CD14-positive monocyte (primary cell): ENCODE measurements around the gene UBE3C. TPM values are rescaled to one million over a fixed set of nuclear protein-coding genes. Genes with fewer than 3 reads are reported as not detected.
"Not testable (repeated sequence)": the region's sequence is repeated elsewhere in the genome, so short reads cannot be mapped to it uniquely, and the experiment has no call there.

ENCODE experiments used
- DNase-seq, 3 donors: peaks; one replicate each; pipeline ENCODE4 v3.0.0-alpha.2; 2011 to 2022
- H2AFZ ChIP-seq: 2 replicates; pipeline ENCODE4 v1.6.0; 2012; ENCODE audit warnings: mild to moderate bottlenecking, low read depth, low read length, inconsistent platforms; ENCODE audit not compliant: insufficient read depth, poor library complexity, severe bottlenecking
- H3K27ac ChIP-seq, 2 donors: 1 replicate in 1 of 2; 2 replicates in 1 of 2; pipeline ENCODE4 v1.5.1; 2012 to 2013; ENCODE audit warnings: low read length in 2 of 2, control low read depth in 1 of 2, inconsistent platforms in 1 of 2, low read depth in 1 of 2, mild to moderate bottlenecking in 1 of 2
- H3K27me3 ChIP-seq, 2 donors: one replicate each; pipeline versions ENCODE4 v1.6.0 to v1.6.1; 2011 to 2013; ENCODE audit warnings: low read length in 2 of 2; ENCODE audit not compliant: control insufficient read depth in 2 of 2, insufficient read depth in 2 of 2
- H3K36me3 ChIP-seq, 2 donors: replicated peaks in 1 of 2; 1 replicate in 1 of 2; 2 replicates in 1 of 2; pipeline versions ENCODE4 v1.5.1 to v1.6.1; 2012 to 2013; ENCODE audit warnings: low read length in 2 of 2, control low read depth in 1 of 2, inconsistent platforms in 1 of 2, mild to moderate bottlenecking in 1 of 2; ENCODE audit not compliant: insufficient read depth in 2 of 2, control insufficient read depth in 1 of 2
- H3K4me1 ChIP-seq, 2 donors: 1 replicate in 1 of 2; 2 replicates in 1 of 2; pipeline versions ENCODE4 v1.5.1 to v1.6.1; 2012 to 2013; ENCODE audit warnings: low read length in 2 of 2, control low read depth in 1 of 2, inconsistent platforms in 1 of 2, mild to moderate bottlenecking in 1 of 2, moderate library complexity in 1 of 2; ENCODE audit not compliant: insufficient read depth in 2 of 2, control insufficient read depth in 1 of 2
- H3K4me2 ChIP-seq: replicated peaks from 2 replicates; pipeline ENCODE3; 2012; ENCODE audit warnings: low read length, moderate library complexity, mild to moderate bottlenecking; ENCODE audit not compliant: poor library complexity, severe bottlenecking; ENCODE audit errors: extremely low read depth
- H3K4me3 ChIP-seq, 3 experiments: fragments of 200-600 bp in 1 of 3; sonication (generic) in 1 of 3; replicated peaks in 1 of 3; 1 replicate in 2 of 3; 2 replicates in 1 of 3; pipeline ENCODE4 v1.5.1; 2011 to 2013; ENCODE audit warnings: low read length in 3 of 3, mild to moderate bottlenecking in 3 of 3, control low read depth in 2 of 3, low read depth in 2 of 3, inconsistent platforms in 1 of 3, moderate library complexity in 1 of 3
- H3K79me2 ChIP-seq: 2 replicates; pipeline ENCODE4 v1.6.0; 2012; ENCODE audit warnings: mild to moderate bottlenecking, control low read depth, inconsistent platforms, low read length, moderate library complexity; ENCODE audit not compliant: insufficient read depth
- H3K9ac ChIP-seq: 2 replicates; pipeline ENCODE4 v1.6.0; 2017; ENCODE audit warnings: low read length, mild to moderate bottlenecking; ENCODE audit not compliant: insufficient read depth, poor library complexity, severe bottlenecking
- H3K9me3 ChIP-seq, 2 donors: replicated peaks in 1 of 2; 1 replicate in 1 of 2; 2 replicates in 1 of 2; pipeline versions ENCODE4 v1.5.1 to v1.6.1; 2012 to 2013; ENCODE audit warnings: low read length in 2 of 2, control low read depth in 1 of 2; ENCODE audit not compliant: control insufficient read depth in 1 of 2, insufficient read depth in 1 of 2
- H4K20me1 ChIP-seq: 2 replicates; pipeline ENCODE4 v1.6.0; 2012; ENCODE audit warnings: mild to moderate bottlenecking, low read length, control low read depth, moderate library complexity; ENCODE audit not compliant: insufficient read depth
- H3K27ac Mint-ChIP-seq, 7 donors: one replicate each; pipeline ENCODE4 v1.8.0; 2020; ENCODE audit warnings: mild to moderate bottlenecking in 7 of 7, mixed read lengths in 7 of 7, moderate library complexity in 6 of 7, inconsistent platforms in 2 of 7
- H3K27me3 Mint-ChIP-seq, 3 donors: one replicate each; pipeline ENCODE4 v1.8.0; 2021 to 2022; ENCODE audit warnings: low read depth in 3 of 3, mild to moderate bottlenecking in 3 of 3, mixed read lengths in 3 of 3, moderate library complexity in 3 of 3, inconsistent platforms in 1 of 3
- H3K36me3 Mint-ChIP-seq, 2 donors: one replicate each; pipeline ENCODE4 v1.8.0; 2020; ENCODE audit warnings: mixed read lengths in 2 of 2, inconsistent platforms in 1 of 2, mild to moderate bottlenecking in 1 of 2
- H3K4me1 Mint-ChIP-seq: one replicate; pipeline ENCODE4 v1.8.0; 2020; ENCODE audit warnings: mild to moderate bottlenecking, mixed read lengths
- H3K4me3 Mint-ChIP-seq, 2 donors: one replicate each; pipeline ENCODE4 v1.8.0; 2020; ENCODE audit warnings: mild to moderate bottlenecking in 2 of 2, mixed read lengths in 2 of 2, moderate library complexity in 1 of 2
- H3K9me3 Mint-ChIP-seq, 7 donors: one replicate each; pipeline ENCODE4 v1.8.0; 2020 to 2022; ENCODE audit warnings: mixed read lengths in 7 of 7, mild to moderate bottlenecking in 6 of 7, moderate library complexity in 6 of 7, inconsistent platforms in 2 of 7
- WGBS: methylation state at CpG from one replicate; pipeline ENCODE4 v1.1.5; 2013; ENCODE audit warnings: missing lambda C conversion rate; ENCODE audit not compliant: insufficient coverage; 5-methylcytosine and 5-hydroxymethylcytosine counted together
- intact Hi-C, 2 donors: fragments of 100-400 bp; cut with micrococcal nuclease; formaldehyde crosslinking; loops; one replicate each; pipeline versions ENCODE4 v1.15.0 to v1.15.1; 2023
- polyA plus RNA-seq, 3 donors: library from polyadenylated mRNA; depleted of rRNA in 1 of 3; unstranded in 2 of 3; stranded (reverse) in 1 of 3; fragments of 300-500 nt in 2 of 3; fragments of >200 nt in 1 of 3; fragmentation: Illumina TruSeq in 2 of 3; gene quantifications; 1 replicate in 2 of 3; 2 replicates in 1 of 3; pipeline ENCODE4 v1.2.3, GENCODE V29; 2012 to 2021
- TF ChIP-seq, protein P1 (sequence below): fragments of 200-600 bp; IDR thresholded peaks from one replicate; pipeline ENCODE4 v1.8.0; 2022; ENCODE audit warnings: antibody characterized with exemption, mild to moderate bottlenecking

Gene UBE3C
- polyA plus RNA-seq, 3 donors: 19.5 to 34.5 (median 24.3) TPM

DNA sequence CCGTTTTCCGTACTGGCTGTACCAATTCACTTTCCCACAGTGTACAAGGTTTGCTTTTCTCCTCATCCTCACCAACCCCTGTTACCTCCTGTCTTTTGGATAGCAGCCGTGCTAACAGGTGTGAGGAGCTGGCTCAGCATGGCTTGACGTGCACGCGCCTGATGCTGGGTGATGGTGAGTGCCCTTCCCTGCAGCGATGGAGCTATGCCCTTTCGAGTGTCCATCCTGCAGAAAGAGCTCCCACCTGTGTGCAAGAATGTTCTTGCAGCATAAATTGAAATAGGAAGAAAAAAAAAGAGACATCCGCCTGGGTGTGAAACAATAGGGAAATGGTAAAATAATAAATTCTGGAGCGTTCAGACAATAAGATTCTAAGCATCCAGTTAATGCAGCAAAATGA is 9.5 kb upstream of the UBE3C start:
- Histone ChIP-seq H3K9ac (no peak overlapping the region), H3K4me3 (no peak overlapping the region), H3K79me2 (no peaks in the 10 kb centered on the region), H3K4me1 (no peaks in the 10 kb centered on the region), H3K36me3 (no peaks in the 10 kb centered on the region), H4K20me1 (no peaks in the 10 kb centered on the region), H3K27ac (no peak overlapping the region), H2AFZ (no peak overlapping the region), H3K9me3 (no peaks in the 10 kb centered on the region), H3K27me3 (peaks cover 0 to 2% of the 10 kb centered on the region in 2 donors), H3K4me2 (no peak overlapping the region)
- Mint-ChIP-seq H3K9me3 (peaks cover 0 to 2% (median 0%) of the 10 kb centered on the region in 7 donors), H3K27me3 (peaks cover 1 to 22% (median 22%) of the 10 kb centered on the region in 3 donors), H3K36me3 (no peaks in the 10 kb centered on the region), H3K27ac (no peak overlapping the region), H3K4me1 (no peaks in the 10 kb centered on the region), H3K4me3 (no peak overlapping the region)
- intact Hi-C loops: no loop called here
- no peak for DNase-seq
- 93% methylated on average over 8 of the region's 10 CpGs for WGBS
- TF ChIP-seq, protein P1, sequence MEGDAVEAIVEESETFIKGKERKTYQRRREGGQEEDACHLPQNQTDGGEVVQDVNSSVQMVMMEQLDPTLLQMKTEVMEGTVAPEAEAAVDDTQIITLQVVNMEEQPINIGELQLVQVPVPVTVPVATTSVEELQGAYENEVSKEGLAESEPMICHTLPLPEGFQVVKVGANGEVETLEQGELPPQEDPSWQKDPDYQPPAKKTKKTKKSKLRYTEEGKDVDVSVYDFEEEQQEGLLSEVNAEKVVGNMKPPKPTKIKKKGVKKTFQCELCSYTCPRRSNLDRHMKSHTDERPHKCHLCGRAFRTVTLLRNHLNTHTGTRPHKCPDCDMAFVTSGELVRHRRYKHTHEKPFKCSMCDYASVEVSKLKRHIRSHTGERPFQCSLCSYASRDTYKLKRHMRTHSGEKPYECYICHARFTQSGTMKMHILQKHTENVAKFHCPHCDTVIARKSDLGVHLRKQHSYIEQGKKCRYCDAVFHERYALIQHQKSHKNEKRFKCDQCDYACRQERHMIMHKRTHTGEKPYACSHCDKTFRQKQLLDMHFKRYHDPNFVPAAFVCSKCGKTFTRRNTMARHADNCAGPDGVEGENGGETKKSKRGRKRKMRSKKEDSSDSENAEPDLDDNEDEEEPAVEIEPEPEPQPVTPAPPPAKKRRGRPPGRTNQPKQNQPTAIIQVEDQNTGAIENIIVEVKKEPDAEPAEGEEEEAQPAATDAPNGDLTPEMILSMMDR: no peak

- peaks cover 0 to 2% (median 0%) of the 10 kb centered on the region in 7 donors for H3K9me3 Mint-ChIP-seq
- peaks cover 1 to 22% (median 19%) of the 10 kb centered on the region in 3 donors for H3K27me3 Mint-ChIP-seq
- Histone ChIP-seq H3K36me3 (no peaks in the 10 kb centered on the region), H3K4me2 (no peak overlapping the region), H3K4me3 (no peak overlapping the region), H3K9me3 (no peaks in the 10 kb centered on the region), H4K20me1 (no peaks in the 10 kb centered on the region), H3K27ac (no peak overlapping the region), H3K27me3 (peaks cover 0 to 2% of the 10 kb centered on the region in 2 donors), H3K9ac (no peak overlapping the region), H3K4me1 (no peaks in the 10 kb centered on the region), H2AFZ (no peak overlapping the region), H3K79me2 (no peaks in the 10 kb centered on the region)
- H3K27ac Mint-ChIP-seq: no peak overlapping the region
- H3K36me3 Mint-ChIP-seq: no peaks in the 10 kb centered on the region
- intact Hi-C loops: loop anchor here (5.0 to 10.0 kb wide), 2 partner anchors 725 to 1828 kb away; no protein-coding TSS in a partner anchor
- DNase-seq: no peak
- no peaks in the 10 kb centered on the region for H3K4me1 Mint-ChIP-seq
- TF ChIP-seq, protein P1: no peak
- 89% methylated on average over 10 of the region's 15 CpGs for WGBS
- no peak overlapping the region for H3K4me3 Mint-ChIP-seq
Measured at GRCh38 chr7:157129907-157130460, 8.7 kb upstream of the UBE3C start.

DNA sequence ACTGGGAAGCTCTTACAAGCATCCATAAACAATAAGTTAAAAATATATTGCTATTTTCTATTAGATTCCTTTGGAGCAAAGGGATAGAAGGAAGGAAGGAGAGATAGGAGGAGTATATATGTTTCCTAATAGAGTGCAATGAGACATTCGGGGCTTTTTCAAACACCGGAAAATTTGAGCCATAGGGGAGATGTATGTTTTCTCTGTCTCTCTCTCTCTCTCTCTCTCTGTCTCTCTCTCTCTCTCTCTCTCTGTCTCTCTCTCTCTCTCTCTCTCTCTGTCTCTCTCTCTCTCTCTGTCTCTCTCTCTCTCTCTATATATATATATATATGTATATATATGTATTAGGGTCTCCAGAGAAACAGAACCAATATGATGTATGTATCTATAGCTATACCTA is 7.9 kb upstream of the UBE3C start:
- H2AFZ ChIP-seq, H3K36me3 ChIP-seq, H3K9ac ChIP-seq, H3K4me1 Mint-ChIP-seq, H3K9me3 Mint-ChIP-seq, DNase-seq, H3K4me2 ChIP-seq, H3K27me3 ChIP-seq, H4K20me1 ChIP-seq, H3K4me3 ChIP-seq, H3K36me3 Mint-ChIP-seq, H3K79me2 ChIP-seq, H3K9me3 ChIP-seq, H3K4me1 ChIP-seq, H3K27ac ChIP-seq, H3K4me3 Mint-ChIP-seq, H3K27ac Mint-ChIP-seq: not testable (repeated sequence)
- WGBS: no CpG with 5 or more reads among the region's 2 CpGs
- intact Hi-C loops: loop anchor here (5.0 to 10.0 kb wide), 2 partner anchors 724 to 1829 kb away; no protein-coding TSS in a partner anchor
- peaks cover 1 to 22% (median 19%) of the 10 kb centered on the region in 3 donors for H3K27me3 Mint-ChIP-seq
